Suprapubic skin (tissue), 4 donors: ENCODE measurements around the gene CD1B.

Experiments used
- CTCF ChIP-seq, 2 donors: fragments of 200-600 bp in 1 of 2; fragments of 450-650 bp in 1 of 2; sonication (generic) in 1 of 2; IDR thresholded peaks; one replicate each; pipeline ENCODE4 v1.5.1; 2016 to 2019; ENCODE audit warnings: antibody characterized with exemption in 2 of 2, mild to moderate bottlenecking in 1 of 2, moderate library complexity in 1 of 2
- EP300 ChIP-seq: sonication (generic); formaldehyde crosslinking; IDR thresholded peaks from one replicate; pipeline ENCODE4 v1.6.1; 2017; ENCODE audit warnings: antibody characterized with exemption
- POLR2A ChIP-seq, 2 donors: fragments of 450-650 bp; IDR thresholded peaks; one replicate each; pipeline ENCODE4 v1.6.1; 2017; ENCODE audit warnings: antibody characterized with exemption in 2 of 2, mild to moderate bottlenecking in 2 of 2, moderate library complexity in 2 of 2
- POLR2AphosphoS5 ChIP-seq, 3 donors: sonication (generic); formaldehyde crosslinking; IDR thresholded peaks; one replicate each; pipeline ENCODE4 v1.6.1; 2017; ENCODE audit warnings: antibody characterized with exemption in 3 of 3

DNA sequence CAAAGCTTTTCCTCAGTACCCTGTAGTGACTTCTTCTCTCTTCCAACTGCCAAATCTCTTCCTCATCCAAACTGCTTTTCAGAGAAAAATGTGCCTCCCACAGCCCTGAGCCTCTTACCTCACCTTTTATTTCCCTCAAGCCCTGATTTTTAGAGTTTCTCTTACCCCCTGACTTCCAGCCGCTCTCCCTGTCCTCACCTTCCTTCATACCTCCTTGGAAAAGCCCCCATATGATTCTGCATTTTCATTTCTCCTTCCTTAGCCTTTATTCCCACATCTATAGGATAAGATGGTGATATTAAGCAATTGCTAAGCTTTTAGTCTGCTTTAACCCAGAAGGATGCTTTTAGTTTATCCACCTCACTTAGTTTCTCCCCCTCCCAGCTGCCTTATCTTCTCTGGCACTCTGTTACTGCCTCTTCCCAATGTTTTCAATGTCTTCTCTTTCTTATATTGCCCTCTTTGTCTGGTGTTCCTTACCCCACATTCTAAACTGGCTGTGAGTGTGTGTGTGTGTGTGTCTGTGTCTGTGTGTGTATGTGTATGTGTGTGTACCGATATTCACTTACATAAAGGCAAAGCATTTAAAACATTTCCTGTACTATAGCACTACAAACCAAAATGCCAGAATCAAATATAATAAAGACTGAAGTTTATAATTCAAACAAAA is at the start of gene CD1B:
- TF ChIP-seq CTCF (IDR thresholded peaks at IDR 0.05) (no peak), POLR2AphosphoS5 (IDR thresholded peaks at IDR 0.05) (no peak), POLR2A (IDR thresholded peaks at IDR 0.05) (no peak), EP300 (no peak)
